Parathyroid adenoma (tissue), 2 donors: ENCODE data around the gene C10orf90.

Experiments used
- H2AFZ ChIP-seq: fragments of 300-600 bp; sonication (generic); one replicate; pipeline ENCODE4 v1.7.0; 2017; ENCODE audit warnings: antibody characterized with exemption, mild to moderate bottlenecking
- H3K27ac ChIP-seq: fragments of 300-600 bp; sonication (generic); one replicate; pipeline ENCODE4 v1.7.0; 2017
- H3K27me3 ChIP-seq: fragments of 300-600 bp; sonication (generic); one replicate; pipeline ENCODE4 v1.7.0; 2017; ENCODE audit warnings: low read length; ENCODE audit not compliant: control insufficient read depth, insufficient read depth
- H3K36me3 ChIP-seq: fragments of 300-600 bp; sonication (generic); one replicate; pipeline ENCODE4 v1.7.0; 2017; ENCODE audit warnings: low read length; ENCODE audit not compliant: control insufficient read depth, insufficient read depth
- H3K4me1 ChIP-seq: fragments of 300-600 bp; sonication (generic); one replicate; pipeline ENCODE4 v1.7.0; 2017; ENCODE audit warnings: control low read depth
- H3K4me2 ChIP-seq: fragments of 300-600 bp; sonication (generic); one replicate; pipeline ENCODE4 v1.7.0; 2017; ENCODE audit warnings: low read length
- H3K4me3 ChIP-seq: fragments of 300-600 bp; sonication (generic); one replicate; pipeline ENCODE4 v1.7.0; 2017; ENCODE audit warnings: low read depth, low read length
- H3K79me2 ChIP-seq: fragments of 300-600 bp; sonication (generic); one replicate; pipeline ENCODE4 v1.7.0; 2017; ENCODE audit warnings: control low read depth
- H3K9ac ChIP-seq: fragments of 300-600 bp; sonication (generic); one replicate; pipeline ENCODE4 v1.7.0; 2017; ENCODE audit warnings: mild to moderate bottlenecking
- H3K9me3 ChIP-seq: fragments of 300-600 bp; sonication (generic); one replicate; pipeline ENCODE4 v1.7.0; 2017; ENCODE audit warnings: low read length; ENCODE audit not compliant: control insufficient read depth
- CTCF ChIP-seq: fragments of 300-600 bp; sonication (generic); IDR thresholded peaks from one replicate; pipeline ENCODE4 v1.7.0; 2017; ENCODE audit warnings: antibody characterized with exemption, mild to moderate bottlenecking
- donor health status: primary hyperparathyroidism.

C10orf90 gene

GRCh38 chr10:126671402-126671975, 996 bp upstream of the C10orf90 start:
- no peaks in the 10 kb centered on the region for H3K9me3 ChIP-seq
- no peaks in the 10 kb centered on the region for H3K79me2 ChIP-seq
- no peaks in the 10 kb centered on the region for H3K4me1 ChIP-seq
- no peak for TF ChIP-seq CTCF
- no peaks in the 10 kb centered on the region for H3K27me3 ChIP-seq
- no peak overlapping the region for H2AFZ ChIP-seq
- no peak overlapping the region for H3K9ac ChIP-seq
- H3K36me3 ChIP-seq: no peaks in the 10 kb centered on the region
- no peak overlapping the region for H3K4me2 ChIP-seq
- no peak overlapping the region for H3K4me3 ChIP-seq
- H3K27ac ChIP-seq: no peak overlapping the region

- no peaks in the 10 kb centered on the region for H3K36me3 ChIP-seq
- H3K4me1 ChIP-seq: no peaks in the 10 kb centered on the region
- H3K27me3 ChIP-seq: no peaks in the 10 kb centered on the region
- H2AFZ ChIP-seq: no peak overlapping the region
- H3K79me2 ChIP-seq: no peaks in the 10 kb centered on the region
- H3K4me2 ChIP-seq: no peak overlapping the region
- no peak overlapping the region for H3K9ac ChIP-seq
- no peak overlapping the region for H3K4me3 ChIP-seq
- H3K27ac ChIP-seq: no peak overlapping the region
- H3K9me3 ChIP-seq: no peaks in the 10 kb centered on the region
- TF ChIP-seq CTCF: no peak
Measured at GRCh38 chr10:126670895-126671261, 385 bp upstream of the C10orf90 start.

GRCh38 chr10:126669168-126669567, 1.3 kb downstream of the C10orf90 start:
- H3K9ac ChIP-seq: no peak overlapping the region
- no peak overlapping the region for H2AFZ ChIP-seq
- H3K4me2 ChIP-seq: no peak overlapping the region
- no peaks in the 10 kb centered on the region for H3K27me3 ChIP-seq
- no peaks in the 10 kb centered on the region for H3K79me2 ChIP-seq
- H3K4me1 ChIP-seq: no peaks in the 10 kb centered on the region
- no peak overlapping the region for H3K4me3 ChIP-seq
- no peak overlapping the region for H3K27ac ChIP-seq
- TF ChIP-seq CTCF: no peak
- H3K36me3 ChIP-seq: no peaks in the 10 kb centered on the region
- no peaks in the 10 kb centered on the region for H3K9me3 ChIP-seq

- H3K79me2 ChIP-seq: no peaks in the 10 kb centered on the region
- H3K27ac ChIP-seq: no peak overlapping the region
- H3K4me1 ChIP-seq: no peaks in the 10 kb centered on the region
- no peaks in the 10 kb centered on the region for H3K27me3 ChIP-seq
- no peak overlapping the region for H3K4me3 ChIP-seq
- no peaks in the 10 kb centered on the region for H3K9me3 ChIP-seq
- no peak overlapping the region for H3K9ac ChIP-seq
- no peak overlapping the region for H2AFZ ChIP-seq
- TF ChIP-seq CTCF: no peak
- H3K36me3 ChIP-seq: no peaks in the 10 kb centered on the region
- no peak overlapping the region for H3K4me2 ChIP-seq
Measured at GRCh38 chr10:126668505-126668904, 2.0 kb downstream of the C10orf90 start.

GRCh38 chr10:126667568-126667967, 2.9 kb downstream of the C10orf90 start:
- H2AFZ ChIP-seq: no peak overlapping the region
- no peaks in the 10 kb centered on the region for H3K27me3 ChIP-seq
- no peaks in the 10 kb centered on the region for H3K36me3 ChIP-seq
- no peaks in the 10 kb centered on the region for H3K4me1 ChIP-seq
- no peak overlapping the region for H3K4me2 ChIP-seq
- no peaks in the 10 kb centered on the region for H3K9me3 ChIP-seq
- H3K4me3 ChIP-seq: no peak overlapping the region
- no peak for TF ChIP-seq CTCF
- H3K79me2 ChIP-seq: no peaks in the 10 kb centered on the region
- H3K9ac ChIP-seq: no peak overlapping the region
- no peak overlapping the region for H3K27ac ChIP-seq
